Stimulated activated CD8-positive, alpha-beta memory T cell treated with anti-CD3 and anti-CD28 coated beads, Interleukin-12 subunit alpha, Interleukin-12 subunit beta, amount 100 ng/mL, for 24 hours (primary cell): Measurements from ENCODE around the gene PTGR1.

ENCODE experiments used
- DNase-seq: peaks from one replicate; pipeline ENCODE4 v3.0.0-alpha.2; 2020; ENCODE audit errors: extremely low read depth

PTGR1 gene

GRCh38 chr9:111542497-111543254 lies 56.8 kb downstream of the PTGR1 start:
- DNase-seq = no peak

GRCh38 chr9:111533099-111533790 lies 66.2 kb downstream of the PTGR1 start:
- no peak for DNase-seq

DNA sequence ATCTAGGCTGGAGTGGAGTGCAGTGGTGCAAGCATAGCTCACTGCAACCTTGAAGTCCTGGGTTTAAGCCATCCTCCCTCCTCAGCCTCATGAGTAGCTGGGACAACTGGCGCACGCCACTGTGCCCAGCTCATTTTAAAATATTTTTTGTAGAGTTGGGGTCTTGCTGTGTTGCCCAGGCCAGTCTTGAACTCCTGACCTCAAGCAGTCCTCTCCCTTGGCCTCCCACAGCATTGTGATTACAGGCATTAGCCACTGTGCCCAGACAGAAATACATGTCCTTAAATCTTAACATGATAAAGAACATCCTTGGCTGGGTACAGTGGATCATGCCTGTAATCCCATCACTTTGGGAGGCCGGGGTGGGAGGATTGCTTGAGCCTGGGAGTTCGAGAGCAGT lies 67.7 kb downstream of the PTGR1 start:
- no peak for DNase-seq

DNA sequence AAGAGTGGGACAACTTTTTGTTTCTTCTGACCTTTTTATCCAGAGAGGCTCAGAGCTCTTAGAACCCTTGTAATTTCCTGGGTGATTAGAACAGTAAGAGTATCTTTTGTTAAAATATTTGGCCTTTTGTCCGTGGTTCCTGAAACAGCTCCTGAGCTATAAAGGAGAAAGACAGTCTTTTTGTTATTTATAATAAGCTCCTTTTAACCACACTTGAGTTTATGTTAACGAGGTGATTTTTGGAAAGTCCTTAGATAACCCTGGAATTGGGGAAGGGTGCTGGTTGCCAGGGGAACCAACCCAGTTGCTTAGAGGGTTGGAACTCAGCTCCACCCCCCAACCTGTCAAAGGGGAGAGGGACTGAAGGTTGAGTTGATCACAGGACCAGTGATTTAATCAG lies 69.7 kb downstream of the PTGR1 start:
- DNase-seq = no peak

DNA sequence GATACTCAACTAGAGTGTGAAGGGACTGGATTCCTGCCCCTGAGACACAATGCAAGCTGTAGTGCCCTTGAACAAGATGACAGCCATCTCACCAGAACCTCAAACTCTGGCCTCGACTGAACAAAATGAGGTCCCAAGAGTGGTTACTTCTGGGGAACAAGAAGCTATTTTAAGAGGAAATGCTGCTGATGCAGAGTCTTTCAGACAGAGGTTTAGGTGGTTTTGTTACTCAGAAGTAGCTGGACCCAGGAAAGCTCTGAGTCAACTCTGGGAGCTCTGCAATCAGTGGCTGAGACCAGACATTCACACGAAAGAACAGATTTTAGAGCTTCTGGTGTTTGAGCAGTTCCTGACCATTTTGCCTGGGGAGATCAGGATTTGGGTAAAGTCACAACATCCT lies 72.1 kb downstream of the PTGR1 start:
- no peak for DNase-seq

DNA sequence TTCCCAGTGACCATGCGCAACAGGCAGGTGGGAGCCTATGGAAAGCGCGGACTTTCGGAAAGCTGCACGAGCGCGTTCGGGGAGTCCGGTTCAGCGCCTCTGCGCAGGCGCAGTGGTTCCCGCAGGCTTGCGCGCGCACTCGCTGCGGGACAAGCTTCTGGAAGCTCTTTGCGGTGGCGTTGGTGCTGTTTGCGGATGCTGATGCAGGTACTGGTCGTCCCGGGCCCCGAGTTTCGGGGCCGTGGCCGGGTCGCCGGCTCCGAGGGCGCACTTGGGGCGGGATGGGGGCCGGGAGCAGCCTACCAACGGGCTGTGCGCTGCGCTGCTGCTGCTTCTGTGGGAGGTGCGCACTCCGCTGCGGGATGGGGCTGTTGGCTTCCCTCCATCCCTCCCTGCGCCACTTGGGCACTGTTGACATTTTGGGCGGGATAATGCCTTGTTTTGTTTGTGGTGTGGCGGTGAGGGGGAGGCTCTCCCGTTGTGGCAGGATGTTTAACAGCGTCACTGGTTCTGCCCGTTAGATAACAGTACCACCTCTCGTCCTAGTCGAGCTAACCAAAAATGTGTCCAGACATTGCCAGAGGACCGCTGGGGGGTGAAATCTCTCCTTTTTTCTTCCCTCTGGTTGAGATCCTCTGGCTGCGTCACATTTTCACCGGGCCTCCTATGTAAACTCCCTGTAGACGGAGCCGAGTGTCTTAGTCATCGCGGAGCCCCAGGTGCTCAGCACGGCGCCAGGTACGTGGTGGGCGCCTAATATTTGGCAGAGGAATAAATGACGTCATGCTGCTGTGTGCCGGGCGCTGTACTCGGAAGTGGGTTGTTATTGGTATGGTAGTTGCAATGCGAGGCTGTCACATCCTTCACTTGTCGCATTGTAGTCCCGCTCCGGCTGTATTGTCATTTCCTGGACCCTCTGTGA lies 74.1 kb downstream of the PTGR1 start, which contains the start of gene ZNF483:
TSS of gene ZNF483 (plus strand) at position 124 of the 922 bp plus-strand sequence. CDS start 2,217 bp downstream, outside the sequence.
- peak; percentile 25 for DNase-seq

DNA sequence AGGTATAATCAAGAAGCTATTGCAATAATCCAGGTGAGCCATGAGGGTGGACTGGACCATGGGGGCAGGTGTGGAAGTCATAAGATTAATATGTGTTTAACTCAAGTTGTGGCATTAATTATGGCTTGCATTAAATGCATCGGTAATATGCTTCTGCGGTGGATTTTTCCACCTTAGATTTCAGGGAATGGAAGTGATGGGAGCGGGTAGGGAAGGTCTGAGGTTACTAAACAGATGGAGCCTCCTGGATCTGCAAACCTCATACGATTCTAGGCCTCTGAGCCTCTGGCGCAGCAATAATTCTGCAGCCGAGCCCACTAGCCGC lies 74.8 kb downstream of the PTGR1 start:
- no peak for DNase-seq

GRCh38 chr9:111516061-111516465 lies 83.4 kb downstream of the PTGR1 start:
- no peak for DNase-seq

- DNase-seq = no peak
These were observed 84.5 kb downstream of the PTGR1 start for GRCh38 chr9:111514967-111515366.
